ENCODE data around the gene VTI1B. TPM values are rescaled to one million over a fixed set of nuclear protein-coding genes. Genes with fewer than 3 reads are reported as not detected.

Gene VTI1B
- total and polyA plus RNA-seq, 2 donors (not counting 3 experiments of a cell fraction or from before 2014, with no cell fraction given): 23.8 to 90.0 TPM

GRCh38 chr14:67630938-67631337 is 43.5 kb downstream of the VTI1B start:
- no peaks in the 10 kb centered on the region for H3K27me3 ChIP-seq (ENCODE audit: control insufficient read depth in 2 of 2, insufficient read depth in 2 of 2, low read length in 2 of 2)
- no peak overlapping the region for H3K4me2 ChIP-seq (ENCODE audit: insufficient read depth, low read length)
- no TSS peak for BruUV-seq (replicated peaks)
- FAIRE-seq (no peak), DNase-seq (ENCODE audit: low read depth, low spot score) (no peak)
- POLR2A ChIA-PET: no interaction called here
- TF ChIP-seq MYC (IDR thresholded peaks at IDR 0.05; ENCODE audit: low read depth, low read length): no peak
- no peak for TF ChIP-seq EZH2 (IDR thresholded peaks at IDR 0.05; ENCODE audit: borderline replicate concordance, low read depth, low read length, severe bottlenecking)
- TF ChIP-seq CTCF (IDR thresholded peaks at IDR 0.05; ENCODE audit: extremely low read depth in 1 of 2, insufficient read depth in 1 of 2, low read depth in 1 of 2, low read length in 2 of 2): no peak
- no peak for TF ChIP-seq GATA2 (IDR thresholded peaks at IDR 0.05; ENCODE audit: insufficient read depth, insufficient read length, low read depth, low read length)
- TF ChIP-seq MAX (IDR thresholded peaks at IDR 0.05; ENCODE audit: insufficient read depth, insufficient read length): no peak
- TF ChIP-seq JUN (IDR thresholded peaks at IDR 0.05; ENCODE audit: borderline replicate concordance, insufficient read depth, insufficient read length, low read depth): no peak
- no peak for TF ChIP-seq POLR2A (IDR thresholded peaks at IDR 0.05; ENCODE audit: low read depth, low read length)
- no peak for TF ChIP-seq FOS (IDR thresholded peaks at IDR 0.05; ENCODE audit: borderline replicate concordance, insufficient read depth, low read length)
- no peak for TF ChIP-seq POLR2AphosphoS5 (IDR thresholded peaks at IDR 0.05; ENCODE audit: insufficient read depth, low read depth, low read length)
- no peaks in the 10 kb centered on the region for H3K36me3 ChIP-seq (ENCODE audit: control insufficient read depth in 2 of 2, extremely low read depth in 1 of 2, insufficient read depth in 2 of 2, low read length in 2 of 2)
- H3K4me3 ChIP-seq (replicated peaks in 1 of 3; ENCODE audit: insufficient read depth in 1 of 3, low read depth in 1 of 3, low read length in 3 of 3): no peak overlapping the region
- H3K79me2 ChIP-seq (ENCODE audit: control insufficient read depth, insufficient read depth, low read length): no peaks in the 10 kb centered on the region
- no peaks in the 10 kb centered on the region for H3K9me3 ChIP-seq (replicated peaks; ENCODE audit: control insufficient read depth, insufficient read depth, low read length)
- no peak overlapping the region for H2AFZ ChIP-seq (ENCODE audit: low read depth, low read length)
- intact Hi-C loops (cut with micrococcal nuclease) (no loop called here), dilution Hi-C loops (cut with MboI; ENCODE audit: extremely low pct_ligation_motif_present, low sequenced_read_pairs) (no loop called here)
- H3K4me1 ChIP-seq (ENCODE audit: control insufficient read depth, extremely low read depth, insufficient read depth, low read length): no peaks in the 10 kb centered on the region
- no peak overlapping the region for H3K9ac ChIP-seq (replicated peaks; ENCODE audit: extremely low read depth, insufficient read depth, low read length)
- H4K20me1 ChIP-seq (replicated peaks; ENCODE audit: control insufficient read depth, extremely low read depth, insufficient read depth, low read length): no peaks in the 10 kb centered on the region
- H3K27ac ChIP-seq (ENCODE audit: insufficient read depth, low read depth, low read length): no peak overlapping the region
- CTCF ChIA-PET: interaction anchor here (0.7 to 1.6 kb wide), 5 partner anchors 11 to 38 kb away, joined by 3 to 13 read pairs (median 5); partner anchors contain the start of gene ARG2
- no peaks in the 10 kb centered on the region for H3K9me1 ChIP-seq (replicated peaks; ENCODE audit: control insufficient read depth, extremely low read depth, insufficient read depth, low read length)

All from endothelial cell of umbilical vein (primary cell).